ENCODE measurements around the gene PIK3R5. TPM values are rescaled to one million over a fixed set of nuclear protein-coding genes. Genes with fewer than 3 reads are reported as not detected.
"Not testable (repeated sequence)": the region's sequence is repeated elsewhere in the genome, so short reads cannot be mapped to it uniquely, and the experiment has no call there.

The PIK3R5 gene
- total RNA-seq, 2 donors from 2014 or later = 3.2 to 10.4 TPM

- Histone ChIP-seq H3K4me3 (no peak overlapping the region), H3K27ac (no peak overlapping the region), H3K36me3 (no peaks in the 10 kb centered on the region), H3K27me3 (replicated peaks; ENCODE audit: insufficient read depth) (no peaks in the 10 kb centered on the region), H3K4me1 (replicated peaks) (no peaks in the 10 kb centered on the region), H3K9me3 (no peaks in the 10 kb centered on the region)
- DNase-seq (ENCODE audit: low spot score) = no peak
- intact Hi-C loops (cut with DNase I) = loop anchor here (10.0 kb wide), 1 partner anchor 407 kb away; no protein-coding TSS in a partner anchor
- WGBS = 15% methylated on average over 9 of the region's 9 CpGs
- TF ChIP-seq POLR2A (IDR thresholded peaks at IDR 0.05) (no peak), CTCF (IDR thresholded peaks at IDR 0.05) (peak; percentile 36 to 78 (median 65)), POLR2AphosphoS5 (IDR thresholded peaks at IDR 0.05) (no peak)
These were observed 32.6 kb upstream of the PIK3R5 start for GRCh38 chr17:8997994-8998628.

- no peak overlapping the region for H3K27ac ChIP-seq
- H3K9me3 ChIP-seq = no peaks in the 10 kb centered on the region
- TF ChIP-seq CTCF (IDR thresholded peaks at IDR 0.05) (no peak), POLR2A (IDR thresholded peaks at IDR 0.05) (no peak), POLR2AphosphoS5 (IDR thresholded peaks at IDR 0.05) (no peak)
- no peak overlapping the region for H3K4me3 ChIP-seq
- H3K36me3 ChIP-seq = no peaks in the 10 kb centered on the region
- H3K27me3 ChIP-seq (replicated peaks; ENCODE audit: insufficient read depth) = no peaks in the 10 kb centered on the region
- 64% methylated on average over 7 of the region's 7 CpGs for WGBS
- intact Hi-C loops (cut with DNase I) = loop anchor here (10.0 kb wide), 1 partner anchor 409 kb away; no protein-coding TSS in a partner anchor
- no peaks in the 10 kb centered on the region for H3K4me1 ChIP-seq (replicated peaks)
- no peak for DNase-seq (ENCODE audit: low spot score)
These were observed 30.2 kb upstream of the PIK3R5 start for GRCh38 chr17:8995711-8996110.

GRCh38 chr17:8994319-8994718 lies 28.8 kb upstream of the PIK3R5 start:
- Histone ChIP-seq H3K27ac (no peak overlapping the region), H3K4me1 (replicated peaks) (no peaks in the 10 kb centered on the region), H3K27me3 (replicated peaks; ENCODE audit: insufficient read depth) (no peaks in the 10 kb centered on the region), H3K4me3 (no peak overlapping the region), H3K36me3 (no peaks in the 10 kb centered on the region), H3K9me3 (no peaks in the 10 kb centered on the region)
- TF ChIP-seq CTCF (IDR thresholded peaks at IDR 0.05) (peak in 3 of 4 experiments; percentile 34 to 65 (median 42)), POLR2AphosphoS5 (IDR thresholded peaks at IDR 0.05) (no peak)
- 71% methylated on average over 7 of the region's 7 CpGs for WGBS
- intact Hi-C loops (cut with DNase I) = loop anchor here (5.0 to 10.0 kb wide), 2 partner anchors 410 to 528 kb away; no protein-coding TSS in a partner anchor
- DNase-seq (ENCODE audit: low spot score) = no peak

GRCh38 chr17:8991514-8992285 lies 26.2 kb upstream of the PIK3R5 start:
- WGBS = 57% methylated on average over 10 of the region's 10 CpGs
- Histone ChIP-seq H3K27ac (no peak overlapping the region), H3K27me3 (replicated peaks; ENCODE audit: insufficient read depth) (no peaks in the 10 kb centered on the region), H3K9me3 (no peaks in the 10 kb centered on the region), H3K4me1 (replicated peaks) (no peaks in the 10 kb centered on the region), H3K36me3 (no peaks in the 10 kb centered on the region), H3K4me3 (no peak overlapping the region)
- intact Hi-C loops (cut with DNase I) = loop anchor here (5.0 to 10.0 kb wide), 2 partner anchors 413 to 531 kb away; no protein-coding TSS in a partner anchor
- no peak for TF ChIP-seq POLR2A (IDR thresholded peaks at IDR 0.05)
- peak; percentile 69 to 84 (median 82) for TF ChIP-seq CTCF (IDR thresholded peaks at IDR 0.05)
- no peak for TF ChIP-seq POLR2AphosphoS5 (IDR thresholded peaks at IDR 0.05)
- DNase-seq (ENCODE audit: low spot score) = peak; percentile 61

GRCh38 chr17:8988263-8988935 lies 22.9 kb upstream of the PIK3R5 start:
- H3K27me3 ChIP-seq (replicated peaks; ENCODE audit: insufficient read depth); H3K4me3 ChIP-seq; intact Hi-C loops (cut with DNase I); H3K36me3 ChIP-seq; H3K27ac ChIP-seq; H3K4me1 ChIP-seq (replicated peaks); DNase-seq (ENCODE audit: low spot score); H3K9me3 ChIP-seq: not testable (repeated sequence)
- 74% methylated on average over 2 of the region's 2 CpGs for WGBS

Measured in prostate gland (tissue), 2 donors.